ENCODE results near the gene CSNK2A2. TPM values are rescaled to one million over a fixed set of nuclear protein-coding genes. Genes with fewer than 3 reads are reported as not detected.

CSNK2A2 gene
- total and polyA plus RNA-seq, 8 donors = 18.3 to 59.0 (median 38.4) TPM

- peaks cover 5 to 32% (median 18%) of the 10 kb centered on the region in 3 donors for H3K36me3 ChIP-seq
- FAIRE-seq = no peak
- 93 to 94% methylated on average over 3 of the region's 3 CpGs for WGBS, 2 donors
- no peak for ATAC-seq
- no peak for TF ChIP-seq CTCF (IDR thresholded peaks at IDR 0.05)
- no peak overlapping the region for H3K27ac ChIP-seq
- no peak overlapping the region for H3K4me3 ChIP-seq
- H3K9me3 ChIP-seq = no peaks in the 10 kb centered on the region
- H3K4me1 ChIP-seq = no peaks in the 10 kb centered on the region
- intact Hi-C loops (cut with DNase I) = no loop called here
- no peak for DNase-seq
- H3K27me3 ChIP-seq = no peaks in the 10 kb centered on the region
Observed at GRCh38 chr16:58111302-58111627, 86.6 kb downstream of the CSNK2A2 start.

GRCh38 chr16:58110571-58111301 lies 87.2 kb downstream of the CSNK2A2 start:
- DNase-seq = no peak
- Histone ChIP-seq H3K4me3 (no peak overlapping the region), H3K9me3 (no peaks in the 10 kb centered on the region), H3K4me1 (no peaks in the 10 kb centered on the region), H3K36me3 (peaks cover 5 to 31% (median 18%) of the 10 kb centered on the region in 3 donors), H3K27me3 (no peaks in the 10 kb centered on the region), H3K27ac (no peak overlapping the region)
- intact Hi-C loops (cut with DNase I) = no loop called here
- no peak for ATAC-seq
- no peak for FAIRE-seq
- no peak for TF ChIP-seq CTCF (IDR thresholded peaks at IDR 0.05)
- 63 to 67% methylated on average over 12 of the region's 12 CpGs for WGBS, 2 donors

GRCh38 chr16:58109881-58110280 lies 88.0 kb downstream of the CSNK2A2 start:
- Histone ChIP-seq H3K4me3 (no peak overlapping the region), H3K4me1 (no peaks in the 10 kb centered on the region), H3K9me3 (no peaks in the 10 kb centered on the region), H3K36me3 (peaks cover 5 to 22% (median 14%) of the 10 kb centered on the region in 3 donors), H3K27me3 (no peaks in the 10 kb centered on the region), H3K27ac (no peak overlapping the region)
- FAIRE-seq (no peak), ATAC-seq (no peak), DNase-seq (no peak)
- TF ChIP-seq CTCF (IDR thresholded peaks at IDR 0.05) = no peak
- intact Hi-C loops (cut with DNase I) = no loop called here
- 69 to 75% methylated on average over 2 of the region's 2 CpGs for WGBS, 2 donors

GRCh38 chr16:58109330-58109729 lies 88.6 kb downstream of the CSNK2A2 start:
- whole genome bisulfite sequencing, 2 donors = 83 to 86% methylated on average over 8 of the region's 8 CpGs

More at GRCh38 chr16:58109330-58109729, 88.6 kb downstream of the CSNK2A2 start:
- no peak for TF ChIP-seq CTCF (IDR thresholded peaks at IDR 0.05)
- Histone ChIP-seq H3K9me3 (no peaks in the 10 kb centered on the region), H3K4me3 (no peak overlapping the region), H3K4me1 (no peaks in the 10 kb centered on the region), H3K36me3 (peaks cover 0 to 16% (median 10%) of the 10 kb centered on the region in 3 donors), H3K27ac (no peak overlapping the region), H3K27me3 (no peaks in the 10 kb centered on the region)
- ATAC-seq (no peak), FAIRE-seq (no peak), DNase-seq (no peak)
- intact Hi-C loops (cut with DNase I) = no loop called here

Other genes starting within 250 kb of the CSNK2A2 start
- gene CNGB1, start 227.0 kb downstream of the CSNK2A2 start, total RNA-seq = under 1 TPM in 3 of 6 donors, not detected in 3; 0.03 to 0.43 (median 0.16) TPM
- gene CNGB1, start 227.0 kb downstream of the CSNK2A2 start, polyA plus RNA-seq = under 1 TPM; 0.04 to 0.05 TPM
- gene ZNF319, start 197.4 kb downstream of the CSNK2A2 start, total RNA-seq = 1 to 10 TPM; 3.5 to 7.0 (median 4.9) TPM
- 1 to 10 TPM; 3.9 to 4.0 TPM for gene ZNF319, start 197.4 kb downstream of the CSNK2A2 start, polyA plus RNA-seq
- 10 to 100 TPM; 13.5 to 23.6 (median 17.7) TPM for gene USB1, start 196.7 kb downstream of the CSNK2A2 start, total RNA-seq
- 10 to 100 TPM; 16.5 to 19.3 TPM for gene USB1, start 196.7 kb downstream of the CSNK2A2 start, polyA plus RNA-seq
- 10 to 100 TPM; 11.2 to 30.2 (median 17.7) TPM for gene MMP15, start 172.4 kb downstream of the CSNK2A2 start, total RNA-seq
- 10 to 100 TPM; 22.3 to 24.0 TPM for gene MMP15, start 172.4 kb downstream of the CSNK2A2 start, polyA plus RNA-seq
- gene CFAP20, start 68.7 kb downstream of the CSNK2A2 start, total RNA-seq = 10 to 100 TPM in 1 of 6 donors, 1 to 10 TPM in 5; 5.7 to 10.6 (median 8.3) TPM
- gene CFAP20, start 68.7 kb downstream of the CSNK2A2 start, polyA plus RNA-seq = 10 to 100 TPM in 1 of 2 donors, 1 to 10 TPM in 1; 5.2 to 23.2 TPM
- gene PRSS54, start 96.9 kb upstream of the CSNK2A2 start, total RNA-seq = not detected
- gene PRSS54, start 96.9 kb upstream of the CSNK2A2 start, polyA plus RNA-seq = not detected
- gene GINS3, start 194.4 kb upstream of the CSNK2A2 start, total RNA-seq = 1 to 10 TPM in 2 of 6 donors, under 1 TPM in 4; 0.56 to 1.5 (median 0.72) TPM
- 1 to 10 TPM in 1 of 2 donors, under 1 TPM in 1; 0.99 to 2.0 TPM for gene GINS3, start 194.4 kb upstream of the CSNK2A2 start, polyA plus RNA-seq